Measurements from ENCODE around the gene TRAPPC3. TPM values are rescaled to one million over a fixed set of nuclear protein-coding genes. Genes with fewer than 3 reads are reported as not detected.

The TRAPPC3 gene
- total RNA-seq, 1 experiment from 2014 or later = 52.7 TPM

DNA sequence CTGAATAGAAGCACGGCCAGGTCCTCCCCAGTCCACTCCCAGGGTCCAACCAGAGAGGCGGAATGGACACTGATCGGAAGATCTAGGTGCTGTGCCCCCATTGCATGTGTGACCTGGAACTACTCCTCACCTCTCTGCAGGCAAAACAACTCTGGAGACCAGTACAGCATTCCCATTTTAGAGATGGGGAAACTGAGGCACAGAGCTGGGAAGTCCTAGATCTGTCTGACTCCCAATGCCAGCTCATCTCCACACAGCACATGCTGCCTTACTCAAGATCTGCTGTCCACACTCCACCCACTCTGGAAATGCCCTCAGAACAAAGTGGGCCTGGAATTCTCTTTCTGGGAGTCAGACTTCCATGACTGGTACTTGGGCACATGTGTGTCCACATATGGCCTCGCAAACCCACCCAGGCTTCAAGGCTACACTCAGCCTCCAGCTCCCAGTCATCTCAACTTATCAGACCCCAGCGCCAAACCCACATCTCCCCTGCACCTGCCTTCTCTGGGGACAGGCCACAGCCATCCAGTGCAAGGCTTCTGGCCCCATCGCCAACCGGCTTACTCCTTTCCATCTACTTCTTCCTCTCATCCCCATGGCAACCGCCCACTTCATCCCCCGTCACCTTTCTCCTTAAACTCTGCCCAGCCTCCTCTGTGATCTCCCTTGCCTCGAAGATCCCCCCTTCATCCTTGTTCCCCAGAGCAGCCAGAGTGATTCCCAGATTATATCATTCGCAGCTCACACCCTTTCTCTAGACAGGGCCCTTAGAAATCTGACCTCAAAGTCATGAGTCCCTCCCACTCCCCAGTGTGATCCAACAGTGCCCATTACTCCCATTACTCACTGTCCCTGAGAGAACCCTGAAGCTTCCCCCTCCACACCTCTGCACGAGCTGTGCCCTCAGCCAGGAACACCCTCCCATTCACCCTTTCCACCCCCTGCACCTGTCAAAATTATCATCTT lies 26.9 kb downstream of the TRAPPC3 start:
- peaks cover 2% of the 10 kb centered on the region for H3K23me2 ChIP-seq (ENCODE audit: insufficient read length, low read depth, low read length, poor library complexity, severe bottlenecking)
- peaks cover 2% of the 10 kb centered on the region; the same call in 1 of the 2 replicates for H3K4me1 ChIP-seq (ENCODE audit: insufficient read depth, low read length)
- no peak overlapping the region for H3K9ac ChIP-seq (ENCODE audit: extremely low read depth, insufficient read length, low read length)
- H3K27ac Mint-ChIP-seq = peak overlapping the region in 1 of 3 experiments; percentile 62; a peak in 1 of 7 replicates
- H3K14ac ChIP-seq (ENCODE audit: insufficient read depth, low read length) = no peak overlapping the region
- no peak overlapping the region for H4K8ac ChIP-seq (replicated peaks; ENCODE audit: insufficient read length, low read depth, low read length)
- H2BK15ac ChIP-seq (ENCODE audit: low read depth, low read length) = no peak overlapping the region
- no peaks in the 10 kb centered on the region for H3K36me3 Mint-ChIP-seq (ENCODE audit: insufficient read depth in 1 of 3, low read depth in 3 of 3)
- TF ChIP-seq CTCF (conservative IDR thresholded peaks at IDR 0.05) = no peak
- H2BK20ac ChIP-seq (ENCODE audit: low read depth, low read length, poor library complexity, severe bottlenecking) = no peak overlapping the region
- no peak overlapping the region for H2AFZ ChIP-seq (ENCODE audit: low read length)
- H3K27me3 Mint-ChIP-seq (ENCODE audit: low read depth) = peaks cover 46% of the 10 kb centered on the region
- no peak overlapping the region for H4K91ac ChIP-seq (ENCODE audit: insufficient read length, low read depth, low read length)
- no peak overlapping the region for H2BK5ac ChIP-seq (ENCODE audit: insufficient read length, low read length)
- no peak overlapping the region for H3K18ac ChIP-seq (ENCODE audit: insufficient read length, low read depth, low read length)
- no peak overlapping the region for H3T11ph ChIP-seq (ENCODE audit: low read length)
- no peak overlapping the region for H3K23ac ChIP-seq (ENCODE audit: insufficient read length, low read depth, low read length)
- H3K4me3 Mint-ChIP-seq = no peak overlapping the region; a peak in 1 of 5 replicates
- no peak for DNase-seq
- WGBS (ENCODE audit: extremely low coverage, insufficient read length, low lambda C conversion rate) = no CpG with 5 or more reads among the region's 12 CpGs
- H3K9me3 ChIP-seq (ENCODE audit: control insufficient read depth, low read depth, low read length) = no peaks in the 10 kb centered on the region
- no peaks in the 10 kb centered on the region; a peak in 1 of 5 replicates for H3K9me3 Mint-ChIP-seq
- no peak overlapping the region for H3K4me2 ChIP-seq (ENCODE audit: insufficient read depth, insufficient read length, low read length)
- no peak overlapping the region for H3K56ac ChIP-seq (ENCODE audit: insufficient read length, low read depth, low read length)
- no peak overlapping the region for H2BK120ac ChIP-seq (ENCODE audit: low read depth, low read length, poor library complexity, severe bottlenecking)
- no peaks in the 10 kb centered on the region for H3K79me2 ChIP-seq (ENCODE audit: insufficient read depth, low read length)
- no peak overlapping the region for H3K27ac ChIP-seq (ENCODE audit: insufficient read length, low read depth, low read length)
- no peak overlapping the region for H2BK12ac ChIP-seq (ENCODE audit: insufficient read length, low read depth, low read length)
- H3K27me3 ChIP-seq (ENCODE audit: insufficient read depth, low read length) = peaks cover 17% of the 10 kb centered on the region; the same call in 1 of the 2 replicates
- no peaks in the 10 kb centered on the region for H3K79me1 ChIP-seq (ENCODE audit: insufficient read depth, low read depth, low read length, poor library complexity, severe bottlenecking)
- H3K4me1 Mint-ChIP-seq = peaks cover 19 to 33% of the 10 kb centered on the region in 2 experiments
- H3K4ac ChIP-seq (ENCODE audit: low read depth, low read length) = no peak overlapping the region
- H2AK5ac ChIP-seq (ENCODE audit: insufficient read length, low read length) = no peak overlapping the region
- H4K20me1 ChIP-seq (ENCODE audit: control insufficient read depth, insufficient read depth, insufficient read length) = no peaks in the 10 kb centered on the region
- H4K5ac ChIP-seq (ENCODE audit: insufficient read length, low read depth, low read length) = no peak overlapping the region
